Measurements from ENCODE around the gene BBLN.

- TF ChIP-seq FOXA1 (IDR thresholded peaks at IDR 0.05) = no peak
- no peak for TF ChIP-seq FOXK2 (IDR thresholded peaks at IDR 0.05)
- no peak for TF ChIP-seq HDGF (IDR thresholded peaks at IDR 0.05; ENCODE audit: borderline replicate concordance)
- TF ChIP-seq L3MBTL2 (conservative IDR thresholded peaks at IDR 0.05) = no peak
- TF ChIP-seq FOXM1 (IDR thresholded peaks at IDR 0.05; ENCODE audit: borderline replicate concordance) = no peak
- no peak for TF ChIP-seq SUZ12 (IDR thresholded peaks at IDR 0.05)
- TF ChIP-seq SP1 (IDR thresholded peaks at IDR 0.05) = no peak
Observed at GRCh38 chr9:128175726-128176125, 15.7 kb downstream of the BBLN start.
